HUES48 (cell line): ENCODE results near the gene TMEM253.

Source experiments
- H3K27ac ChIP-seq: one replicate; pipeline ENCODE4 v1.7.0; 2013; ENCODE audit warnings: low read depth, low read length, inconsistent platforms
- H3K27me3 ChIP-seq: 2 replicates; pipeline ENCODE4 v1.6.1; 2013; ENCODE audit warnings: mild to moderate bottlenecking, low read length; ENCODE audit not compliant: control insufficient read depth, insufficient read depth
- H3K36me3 ChIP-seq: 2 replicates; pipeline ENCODE4 v1.6.1; 2013; ENCODE audit warnings: low read length; ENCODE audit not compliant: control insufficient read depth, insufficient read depth
- H3K4me1 ChIP-seq: 2 replicates; pipeline ENCODE4 v1.6.1; 2013; ENCODE audit warnings: mild to moderate bottlenecking, low read length; ENCODE audit not compliant: control insufficient read depth, insufficient read depth
- H3K4me3 ChIP-seq: 2 replicates; pipeline ENCODE4 v1.5.1; 2013; ENCODE audit warnings: mild to moderate bottlenecking, low read depth, low read length
- H3K9ac ChIP-seq: 2 replicates; pipeline ENCODE4 v1.6.1; 2013; ENCODE audit warnings: mild to moderate bottlenecking, low read depth, low read length, moderate library complexity
- H3K9me3 ChIP-seq: 2 replicates; pipeline ENCODE4 v1.6.1; 2013; ENCODE audit warnings: low read length; ENCODE audit not compliant: control insufficient read depth, insufficient read depth

Gene TMEM253

DNA sequence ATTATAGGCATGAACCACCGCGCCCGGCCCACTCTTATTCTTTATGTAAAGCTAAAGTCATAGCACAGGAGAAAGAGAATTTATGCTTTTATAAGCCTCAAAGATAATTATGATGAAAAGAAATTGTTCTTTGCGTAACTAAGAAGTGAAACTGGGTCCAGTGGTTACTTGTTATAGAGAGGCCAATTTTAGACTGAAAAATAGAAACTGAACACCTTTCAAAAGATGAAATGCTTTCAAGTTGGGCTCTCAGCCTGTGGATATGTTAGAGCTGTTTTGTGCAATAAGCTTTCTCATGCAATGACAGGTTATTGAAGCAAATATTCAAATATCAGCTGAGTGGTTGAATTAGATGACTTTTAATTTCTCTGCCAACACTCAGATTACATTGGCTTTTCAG, 7.9 kb downstream of the TMEM253 start:
- Histone ChIP-seq H3K4me1 (peaks cover 22% of the 10 kb centered on the region), H3K36me3 (no peaks in the 10 kb centered on the region), H3K9me3 (no peaks in the 10 kb centered on the region), H3K4me3 (no peak overlapping the region), H3K27ac (no peak overlapping the region), H3K27me3 (no peaks in the 10 kb centered on the region), H3K9ac (no peak overlapping the region)

DNA sequence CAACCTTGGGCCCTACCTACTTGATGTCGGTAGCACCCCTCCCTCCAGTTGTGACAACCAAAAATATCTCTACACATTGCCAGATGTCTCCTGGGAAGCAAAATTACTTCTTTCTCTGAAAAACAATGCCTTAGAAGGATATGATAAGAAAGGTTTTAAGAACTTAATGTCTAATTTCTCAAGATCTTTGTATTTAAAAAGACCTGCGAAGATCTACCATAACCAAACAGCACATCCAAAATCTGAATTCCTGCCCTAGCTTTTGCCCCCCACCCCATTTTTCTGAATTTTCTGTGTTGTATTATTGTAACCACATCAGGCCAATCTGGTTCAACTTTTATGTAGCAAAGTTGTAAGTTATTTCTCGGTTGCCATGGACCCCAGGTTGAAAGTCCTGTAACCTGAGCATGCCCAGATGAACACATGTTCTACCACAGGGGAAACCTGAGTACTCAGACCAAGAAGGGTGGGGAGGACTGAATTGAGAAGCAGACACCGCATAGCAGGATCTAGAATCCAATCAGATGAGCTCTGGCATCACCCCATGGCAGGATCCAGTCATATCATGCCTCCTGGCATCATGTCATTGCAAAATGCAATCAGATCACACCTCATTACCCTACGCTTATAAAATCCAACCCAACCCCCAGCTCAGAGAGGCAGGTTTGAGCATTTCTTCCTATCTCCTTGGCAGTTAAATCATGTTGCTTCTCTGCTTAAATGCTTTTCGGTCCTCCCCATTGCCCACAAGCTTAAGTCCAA, 8.7 kb downstream of the TMEM253 start:
- Histone ChIP-seq H3K36me3 (no peaks in the 10 kb centered on the region), H3K4me3 (no peak overlapping the region), H3K9me3 (no peaks in the 10 kb centered on the region), H3K4me1 (peaks cover 22% of the 10 kb centered on the region), H3K27me3 (no peaks in the 10 kb centered on the region), H3K27ac (no peak overlapping the region), H3K9ac (no peak overlapping the region)

DNA sequence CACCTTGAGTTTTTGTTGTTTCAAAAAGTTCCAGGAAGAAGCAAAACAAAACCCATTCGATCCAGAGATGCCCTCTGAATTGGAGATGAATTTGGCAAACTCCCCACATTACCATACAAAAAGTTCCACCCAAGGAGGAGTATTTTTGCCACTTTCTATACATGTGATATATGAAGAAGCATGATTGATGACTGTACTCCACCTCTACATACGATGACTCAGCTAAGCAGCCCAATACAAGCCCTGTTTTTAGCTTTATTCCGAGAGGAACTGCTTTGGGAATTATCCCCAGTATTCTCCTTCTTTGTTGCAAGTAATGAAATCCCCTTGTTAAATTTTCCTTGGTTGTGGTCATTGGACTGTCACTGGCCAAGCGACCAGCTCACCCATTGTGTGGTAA, 11.4 kb downstream of the TMEM253 start:
- Histone ChIP-seq H3K9ac (no peak overlapping the region), H3K4me3 (no peak overlapping the region), H3K27ac (no peak overlapping the region), H3K4me1 (peaks cover 3% of the 10 kb centered on the region), H3K27me3 (no peaks in the 10 kb centered on the region), H3K9me3 (no peaks in the 10 kb centered on the region), H3K36me3 (no peaks in the 10 kb centered on the region)

DNA sequence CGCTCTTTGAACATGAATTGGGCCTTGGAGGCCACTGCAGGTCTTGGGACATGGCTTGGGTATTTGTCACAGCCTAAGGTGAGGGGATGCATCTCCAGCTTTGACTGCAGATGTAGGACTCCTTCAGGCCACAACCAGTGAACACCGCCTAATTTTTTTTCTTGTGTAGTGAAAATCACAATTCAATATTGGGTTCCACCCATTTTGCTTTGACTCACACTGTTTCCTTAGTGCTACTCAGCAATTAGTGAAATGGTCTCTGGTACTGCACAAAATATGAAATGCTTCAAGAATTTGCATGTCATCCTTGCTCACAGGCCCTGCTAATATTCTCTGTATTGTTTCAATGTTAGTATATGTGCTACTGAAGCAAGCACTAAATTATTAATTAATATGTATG, 12.5 kb downstream of the TMEM253 start:
- H3K4me1 ChIP-seq, result no peaks in the 10 kb centered on the region
- no peak overlapping the region for H3K4me3 ChIP-seq
- no peaks in the 10 kb centered on the region for H3K9me3 ChIP-seq
- no peak overlapping the region for H3K27ac ChIP-seq
- H3K9ac ChIP-seq, result no peak overlapping the region
- no peaks in the 10 kb centered on the region for H3K27me3 ChIP-seq
- no peaks in the 10 kb centered on the region for H3K36me3 ChIP-seq

DNA sequence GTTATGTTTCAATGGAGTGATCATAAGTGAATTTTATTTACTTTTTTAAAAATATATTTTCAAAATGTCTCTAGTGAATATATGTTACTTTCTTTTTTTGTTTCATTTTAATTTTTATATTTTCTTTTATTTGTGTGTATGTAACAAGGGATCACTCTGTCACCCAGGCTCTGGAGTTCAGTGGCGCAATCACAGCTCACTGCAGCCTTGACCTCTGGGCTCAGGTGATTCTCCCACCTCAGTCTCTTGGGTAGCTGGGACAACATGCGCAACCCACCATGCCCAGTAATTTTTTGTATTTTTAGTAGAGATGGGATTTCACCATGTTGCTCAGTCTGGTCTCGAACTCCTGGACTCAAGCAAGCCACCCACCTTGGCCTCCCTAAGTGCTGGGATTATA, 18.1 kb downstream of the TMEM253 start:
- Histone ChIP-seq H3K27me3 (no peaks in the 10 kb centered on the region), H3K4me1 (no peaks in the 10 kb centered on the region), H3K36me3 (no peaks in the 10 kb centered on the region), H3K27ac (no peak overlapping the region), H3K4me3 (no peak overlapping the region), H3K9me3 (no peaks in the 10 kb centered on the region), H3K9ac (no peak overlapping the region)

DNA sequence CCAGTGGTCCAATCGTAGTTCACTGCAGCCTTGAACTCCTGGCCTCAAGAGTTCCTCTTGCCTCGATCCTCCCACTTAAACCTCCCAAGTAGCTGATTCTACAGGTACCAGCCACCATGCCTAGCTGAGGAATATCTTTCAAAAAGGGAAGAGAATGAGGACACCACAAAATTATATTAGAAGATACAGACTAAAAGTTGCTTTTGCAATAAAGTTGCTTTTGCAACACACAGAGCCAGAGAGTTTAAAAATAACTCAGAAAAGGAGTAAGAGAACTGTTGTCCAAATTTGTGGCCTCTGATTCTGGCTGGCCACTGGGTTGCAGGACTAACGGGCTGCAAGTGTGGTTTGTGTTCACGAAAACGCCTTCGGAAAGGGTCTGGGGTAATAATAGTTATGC, 19.8 kb downstream of the TMEM253 start:
- Histone ChIP-seq H3K27me3 (no peaks in the 10 kb centered on the region), H3K9ac (no peak overlapping the region), H3K36me3 (no peaks in the 10 kb centered on the region), H3K4me1 (no peaks in the 10 kb centered on the region), H3K27ac (no peak overlapping the region), H3K9me3 (no peaks in the 10 kb centered on the region), H3K4me3 (no peak overlapping the region)

DNA sequence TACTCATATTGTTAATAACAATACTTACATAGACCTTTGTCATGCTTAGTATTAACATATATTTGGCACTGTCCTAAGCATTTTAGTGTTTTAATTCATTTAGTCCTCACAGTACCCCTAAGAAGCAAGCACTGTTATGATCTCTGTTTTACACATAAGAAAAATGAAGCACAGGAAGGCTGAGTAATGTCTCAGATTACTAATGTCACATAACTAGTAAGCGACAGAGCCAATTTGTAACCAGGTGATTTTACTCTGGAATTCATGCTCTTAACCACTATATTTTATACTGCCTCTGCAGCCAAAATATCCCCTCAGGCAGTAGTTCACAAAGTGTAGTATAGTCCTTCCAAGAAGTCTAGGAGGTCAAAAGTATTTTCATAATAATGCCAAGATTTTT, 20.3 kb downstream of the TMEM253 start:
- no peaks in the 10 kb centered on the region for H3K4me1 ChIP-seq
- H3K9me3 ChIP-seq, result no peaks in the 10 kb centered on the region
- no peak overlapping the region for H3K27ac ChIP-seq
- no peaks in the 10 kb centered on the region for H3K36me3 ChIP-seq
- no peak overlapping the region for H3K9ac ChIP-seq
- no peaks in the 10 kb centered on the region for H3K27me3 ChIP-seq
- H3K4me3 ChIP-seq, result no peak overlapping the region

DNA sequence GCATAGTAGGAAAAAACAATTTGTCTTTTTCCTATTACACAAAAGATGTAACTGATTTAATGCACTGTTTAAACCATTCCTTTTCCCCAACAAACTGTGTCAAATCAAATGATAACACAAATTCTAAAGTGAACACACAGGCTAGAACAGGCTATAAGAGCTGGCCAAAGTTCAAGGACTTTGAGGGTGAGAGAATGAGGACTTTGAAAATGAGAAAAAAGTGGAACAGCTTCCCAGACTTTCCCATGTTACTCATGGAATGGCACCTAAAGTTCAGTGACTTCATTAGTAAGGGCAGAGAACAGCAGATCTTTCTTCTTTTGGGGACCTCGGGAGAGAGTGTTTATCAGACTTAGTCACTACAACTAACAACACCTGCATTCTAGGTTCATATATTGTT, 22.6 kb downstream of the TMEM253 start:
- H3K9me3 ChIP-seq, result no peaks in the 10 kb centered on the region
- H3K9ac ChIP-seq, result no peak overlapping the region
- no peaks in the 10 kb centered on the region for H3K27me3 ChIP-seq
- H3K4me3 ChIP-seq, result no peak overlapping the region
- no peaks in the 10 kb centered on the region for H3K4me1 ChIP-seq
- H3K36me3 ChIP-seq, result no peaks in the 10 kb centered on the region
- no peak overlapping the region for H3K27ac ChIP-seq

DNA sequence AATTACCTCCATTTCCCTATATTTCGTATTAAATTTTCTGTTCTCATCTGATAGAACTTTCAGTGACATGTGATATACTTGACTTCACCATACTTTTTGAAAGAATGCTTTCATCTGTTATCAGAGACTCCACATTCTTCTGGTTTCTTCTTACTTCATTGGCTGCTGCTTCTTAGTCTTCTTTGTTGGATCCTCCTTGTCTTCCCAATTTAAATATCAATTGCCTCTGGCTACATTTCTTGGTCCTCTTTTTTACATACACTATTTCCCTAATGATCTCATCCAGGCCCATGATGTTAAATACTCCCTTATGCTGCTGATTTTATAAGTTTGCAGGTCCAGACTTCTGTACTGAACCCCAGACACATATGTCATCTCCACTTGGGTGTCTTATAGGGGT, 33.0 kb downstream of the TMEM253 start:
- no peaks in the 10 kb centered on the region for H3K36me3 ChIP-seq
- no peaks in the 10 kb centered on the region for H3K9me3 ChIP-seq
- H3K4me3 ChIP-seq, result no peak overlapping the region; the same call in 1 of the 2 replicates
- H3K9ac ChIP-seq, result no peak overlapping the region; the same call in 1 of the 2 replicates
- H3K27me3 ChIP-seq, result no peaks in the 10 kb centered on the region
- H3K27ac ChIP-seq, result no peak overlapping the region
- peaks cover 10% of the 10 kb centered on the region for H3K4me1 ChIP-seq

DNA sequence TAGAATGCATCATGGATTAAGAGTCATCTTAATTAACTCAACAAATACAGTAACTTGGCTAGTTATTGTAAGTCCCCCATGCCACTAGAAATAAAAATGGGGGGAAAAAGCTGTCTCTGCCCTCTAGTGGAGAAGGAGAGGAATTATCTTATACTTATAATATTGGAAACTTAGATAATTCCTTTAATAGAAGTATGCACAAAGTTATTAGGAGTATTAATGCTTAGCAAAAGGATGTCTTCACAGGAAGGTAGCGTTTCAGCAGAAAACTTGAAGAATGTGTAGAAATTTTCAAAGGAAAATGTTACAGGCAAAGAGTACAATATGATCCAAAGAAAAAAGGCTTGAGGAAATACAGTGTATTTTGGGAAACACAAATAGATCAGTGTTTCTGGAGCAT, 35.2 kb downstream of the TMEM253 start:
- no peak overlapping the region for H3K4me3 ChIP-seq
- H3K27me3 ChIP-seq, result no peaks in the 10 kb centered on the region
- H3K9ac ChIP-seq, result no peak overlapping the region
- H3K4me1 ChIP-seq, result peaks cover 10% of the 10 kb centered on the region
- no peak overlapping the region for H3K27ac ChIP-seq
- H3K9me3 ChIP-seq, result no peaks in the 10 kb centered on the region
- H3K36me3 ChIP-seq, result no peaks in the 10 kb centered on the region

DNA sequence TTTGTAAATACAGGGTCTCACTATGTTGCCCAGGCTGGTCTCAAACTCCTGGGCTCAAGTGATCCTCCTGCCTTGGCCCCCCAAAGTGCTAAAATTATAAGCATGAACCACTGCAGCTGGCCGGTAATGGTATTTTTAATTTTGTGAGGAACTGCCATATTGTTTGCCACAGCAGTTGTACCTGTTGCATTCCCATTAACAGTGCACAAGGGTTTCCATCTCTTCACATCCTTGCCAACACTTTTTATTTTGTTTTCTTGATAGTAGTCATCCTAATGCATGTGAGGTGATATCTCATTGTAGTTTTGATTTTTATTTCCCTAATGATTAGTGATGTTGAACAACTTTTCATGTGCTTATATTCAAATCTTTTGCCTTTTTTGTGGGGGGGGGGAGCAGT, 41.5 kb downstream of the TMEM253 start:
- Histone ChIP-seq H3K4me1 (no peaks in the 10 kb centered on the region), H3K27ac (no peak overlapping the region), H3K9me3 (peaks cover 8% of the 10 kb centered on the region), H3K4me3 (no peak overlapping the region), H3K27me3 (no peaks in the 10 kb centered on the region), H3K36me3 (no peaks in the 10 kb centered on the region), H3K9ac (no peak overlapping the region)
